NOMO-1 treated with dmso at 0.1 percent for 144 hours (cell line): ENCODE measurements around the gene IGF1R.
"Not testable (repeated sequence)": the region's sequence is repeated elsewhere in the genome, so short reads cannot be mapped to it uniquely, and the experiment has no call there.

Experiments
- DNase-seq: peaks from one replicate; lab custom pipeline; 2025; ENCODE audit not compliant: unreplicated experiment; lab: John Stamatoyannopoulos, UW

The IGF1R gene

DNA sequence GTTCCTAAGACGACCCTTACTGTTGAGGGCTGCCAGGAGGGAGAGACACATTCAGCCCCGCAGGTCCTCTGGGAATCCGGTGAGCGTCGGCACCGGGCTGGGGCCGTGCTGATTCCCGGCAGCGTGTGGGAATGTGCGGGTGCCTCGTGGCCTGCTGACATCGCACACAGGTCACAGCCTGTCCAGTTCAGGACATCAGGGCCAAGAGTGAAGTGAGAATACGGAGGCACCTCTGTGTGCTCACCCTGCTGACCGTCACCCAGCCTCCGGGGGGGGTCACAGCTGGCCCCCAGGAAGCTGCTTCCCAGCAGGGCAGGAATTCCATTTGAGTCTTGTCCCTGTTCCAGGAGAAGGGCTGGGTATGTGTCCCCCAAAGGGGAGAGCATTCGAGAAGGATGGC, 305.6 kb downstream of the IGF1R start:
- DNase-seq = no peak

DNA sequence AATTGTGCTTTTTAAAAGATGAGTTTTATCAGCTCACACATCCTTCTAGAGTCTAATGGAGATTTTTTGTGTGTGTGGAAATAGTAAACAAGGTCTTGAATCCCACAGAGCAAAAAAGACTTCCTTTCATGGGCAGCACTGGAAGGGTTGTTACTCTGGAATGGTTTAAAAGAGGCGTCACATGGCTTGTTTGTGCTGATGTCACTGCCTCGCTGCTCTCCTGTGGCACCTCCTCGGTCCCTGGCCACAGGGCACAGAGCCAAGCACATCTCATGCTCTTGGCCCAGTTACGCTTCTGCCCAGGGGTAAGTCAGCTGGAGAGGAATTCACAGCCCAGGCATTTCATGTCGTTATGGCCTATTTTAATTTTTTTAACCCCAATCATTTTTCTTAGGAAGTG, 306.1 kb downstream of the IGF1R start:
- no peak for DNase-seq

DNA sequence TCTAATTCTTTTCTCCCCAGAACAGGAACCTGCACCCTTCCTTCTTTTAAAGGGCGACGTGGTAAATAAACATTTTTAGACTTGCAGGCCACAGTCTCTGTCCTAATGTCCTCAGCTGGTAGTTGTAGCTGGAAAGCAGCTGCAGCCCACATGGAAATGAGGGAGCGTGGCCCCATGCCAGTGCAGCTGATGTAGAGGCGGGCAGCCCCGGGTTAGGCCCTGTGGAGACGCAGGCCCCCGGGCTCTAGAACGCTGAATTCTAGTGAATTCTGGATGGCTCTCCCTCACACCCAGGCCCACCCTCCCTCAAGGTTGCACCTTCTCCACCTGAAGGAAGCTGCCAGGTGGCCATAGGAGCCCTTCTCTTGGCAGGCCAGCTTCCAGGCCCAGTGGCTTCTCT, 307.0 kb downstream of the IGF1R start:
- DNase-seq = no peak

DNA sequence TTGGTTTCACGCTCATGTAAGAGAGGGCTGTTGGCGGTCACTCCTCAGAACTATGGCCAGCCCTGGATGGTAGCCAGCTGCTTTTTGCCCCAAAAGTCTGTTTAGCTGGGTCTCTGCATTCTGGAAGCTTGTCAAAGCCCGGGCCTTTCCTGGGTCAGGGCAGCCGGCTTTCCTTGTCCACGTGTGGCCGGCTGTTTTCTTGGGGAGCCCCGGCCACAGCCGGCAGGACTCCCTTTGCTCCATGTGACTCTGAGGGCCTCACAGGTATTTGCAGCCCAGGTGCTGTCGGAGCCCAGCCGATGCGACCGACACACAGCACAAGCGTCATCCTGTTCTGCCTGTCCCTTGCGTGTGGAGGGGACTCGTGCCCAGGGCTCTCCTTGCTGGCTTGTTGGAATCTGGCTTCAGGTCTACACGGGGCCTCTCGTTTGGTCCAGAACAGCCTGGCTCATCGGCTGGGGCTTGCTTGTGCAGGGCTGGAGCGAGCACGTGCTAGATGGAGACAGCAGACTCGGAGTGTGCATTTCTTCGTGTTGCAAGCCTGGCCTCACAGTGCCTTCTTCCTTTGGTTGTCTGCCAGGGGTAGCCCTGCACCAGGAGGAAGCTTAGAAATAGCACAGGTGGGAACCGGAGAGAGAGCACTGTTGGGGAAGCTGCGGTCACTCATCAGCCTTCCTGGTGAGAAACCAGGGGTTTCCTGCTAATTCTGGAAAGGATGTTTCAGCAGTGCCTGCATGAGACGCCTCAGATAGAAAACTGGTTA, 307.8 kb downstream of the IGF1R start:
- DNase-seq = no peak

DNA sequence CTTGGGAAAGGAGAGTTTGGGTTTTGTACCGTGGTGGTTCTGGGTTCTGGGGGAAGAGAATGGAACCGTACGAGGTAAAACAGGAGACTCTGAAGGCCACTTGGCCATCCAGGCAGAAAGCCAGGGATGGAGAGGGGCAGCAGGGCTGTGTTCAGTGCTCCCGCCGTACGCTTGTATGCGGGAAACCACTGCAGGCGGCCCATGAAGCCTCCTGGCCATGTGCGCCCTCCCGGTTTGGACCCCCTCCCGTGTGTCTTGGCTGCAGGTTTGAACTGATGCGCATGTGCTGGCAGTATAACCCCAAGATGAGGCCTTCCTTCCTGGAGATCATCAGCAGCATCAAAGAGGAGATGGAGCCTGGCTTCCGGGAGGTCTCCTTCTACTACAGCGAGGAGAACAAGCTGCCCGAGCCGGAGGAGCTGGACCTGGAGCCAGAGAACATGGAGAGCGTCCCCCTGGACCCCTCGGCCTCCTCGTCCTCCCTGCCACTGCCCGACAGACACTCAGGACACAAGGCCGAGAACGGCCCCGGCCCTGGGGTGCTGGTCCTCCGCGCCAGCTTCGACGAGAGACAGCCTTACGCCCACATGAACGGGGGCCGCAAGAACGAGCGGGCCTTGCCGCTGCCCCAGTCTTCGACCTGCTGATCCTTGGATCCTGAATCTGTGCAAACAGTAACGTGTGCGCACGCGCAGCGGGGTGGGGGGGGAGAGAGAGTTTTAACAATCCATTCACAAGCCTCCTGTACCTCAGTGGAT, 308.6 kb downstream of the IGF1R start:
- no peak for DNase-seq

DNA sequence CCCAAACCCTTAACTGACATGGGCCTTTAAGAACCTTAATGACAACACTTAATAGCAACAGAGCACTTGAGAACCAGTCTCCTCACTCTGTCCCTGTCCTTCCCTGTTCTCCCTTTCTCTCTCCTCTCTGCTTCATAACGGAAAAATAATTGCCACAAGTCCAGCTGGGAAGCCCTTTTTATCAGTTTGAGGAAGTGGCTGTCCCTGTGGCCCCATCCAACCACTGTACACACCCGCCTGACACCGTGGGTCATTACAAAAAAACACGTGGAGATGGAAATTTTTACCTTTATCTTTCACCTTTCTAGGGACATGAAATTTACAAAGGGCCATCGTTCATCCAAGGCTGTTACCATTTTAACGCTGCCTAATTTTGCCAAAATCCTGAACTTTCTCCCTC, 309.3 kb downstream of the IGF1R start:
- no peak for DNase-seq

DNA sequence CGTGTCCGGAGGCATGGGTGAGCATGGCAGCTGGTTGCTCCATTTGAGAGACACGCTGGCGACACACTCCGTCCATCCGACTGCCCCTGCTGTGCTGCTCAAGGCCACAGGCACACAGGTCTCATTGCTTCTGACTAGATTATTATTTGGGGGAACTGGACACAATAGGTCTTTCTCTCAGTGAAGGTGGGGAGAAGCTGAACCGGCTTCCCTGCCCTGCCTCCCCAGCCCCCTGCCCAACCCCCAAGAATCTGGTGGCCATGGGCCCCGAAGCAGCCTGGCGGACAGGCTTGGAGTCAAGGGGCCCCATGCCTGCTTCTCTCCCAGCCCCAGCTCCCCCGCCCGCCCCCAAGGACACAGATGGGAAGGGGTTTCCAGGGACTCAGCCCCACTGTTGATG, 309.7 kb downstream of the IGF1R start:
- DNase-seq = no peak

DNA sequence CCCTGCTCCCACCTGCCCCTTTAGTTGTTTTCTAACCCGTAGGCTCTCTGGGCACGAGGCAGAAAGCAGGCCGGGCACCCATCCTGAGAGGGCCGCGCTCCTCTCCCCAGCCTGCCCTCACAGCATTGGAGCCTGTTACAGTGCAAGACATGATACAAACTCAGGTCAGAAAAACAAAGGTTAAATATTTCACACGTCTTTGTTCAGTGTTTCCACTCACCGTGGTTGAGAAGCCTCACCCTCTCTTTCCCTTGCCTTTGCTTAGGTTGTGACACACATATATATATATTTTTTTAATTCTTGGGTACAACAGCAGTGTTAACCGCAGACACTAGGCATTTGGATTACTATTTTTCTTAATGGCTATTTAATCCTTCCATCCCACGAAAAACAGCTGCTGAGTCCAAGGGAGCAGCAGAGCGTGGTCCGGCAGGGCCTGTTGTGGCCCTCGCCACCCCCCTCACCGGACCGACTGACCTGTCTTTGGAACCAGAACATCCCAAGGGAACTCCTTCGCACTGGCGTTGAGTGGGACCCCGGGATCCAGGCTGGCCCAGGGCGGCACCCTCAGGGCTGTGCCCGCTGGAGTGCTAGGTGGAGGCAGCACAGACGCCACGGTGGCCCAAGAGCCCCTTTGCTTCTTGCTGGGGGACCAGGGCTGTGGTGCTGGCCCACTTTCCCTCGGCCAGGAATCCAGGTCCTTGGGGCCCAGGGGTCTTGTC, 310.7 kb downstream of the IGF1R start:
- no peak for DNase-seq

DNA sequence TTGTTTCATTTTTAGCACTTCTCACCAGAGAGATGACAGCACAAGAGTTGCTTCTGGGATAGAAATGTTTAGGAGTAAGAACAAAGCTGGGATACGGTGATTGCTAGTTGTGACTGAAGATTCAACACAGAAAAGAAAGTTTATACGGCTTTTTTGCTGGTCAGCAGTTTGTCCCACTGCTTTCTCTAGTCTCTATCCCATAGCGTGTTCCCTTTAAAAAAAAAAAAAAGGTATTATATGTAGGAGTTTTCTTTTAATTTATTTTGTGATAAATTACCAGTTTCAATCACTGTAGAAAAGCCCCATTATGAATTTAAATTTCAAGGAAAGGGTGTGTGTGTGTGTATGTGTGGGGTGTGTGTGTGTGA, 311.3 kb downstream of the IGF1R start:
- no peak for DNase-seq

DNA sequence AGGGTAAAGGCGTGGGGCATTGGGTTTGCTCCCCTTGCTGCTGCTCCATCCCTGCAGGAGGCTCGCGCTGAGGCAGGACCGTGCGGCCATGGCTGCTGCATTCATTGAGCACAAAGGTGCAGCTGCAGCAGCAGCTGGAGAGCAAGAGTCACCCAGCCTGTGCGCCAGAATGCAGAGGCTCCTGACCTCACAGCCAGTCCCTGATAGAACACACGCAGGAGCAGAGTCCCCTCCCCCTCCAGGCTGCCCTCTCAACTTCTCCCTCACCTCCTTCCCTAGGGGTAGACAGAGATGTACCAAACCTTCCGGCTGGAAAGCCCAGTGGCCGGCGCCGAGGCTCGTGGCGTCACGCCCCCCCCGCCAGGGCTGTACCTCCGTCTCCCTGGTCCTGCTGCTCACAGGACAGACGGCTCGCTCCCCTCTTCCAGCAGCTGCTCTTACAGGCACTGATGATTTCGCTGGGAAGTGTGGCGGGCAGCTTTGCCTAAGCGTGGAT, 312.3 kb downstream of the IGF1R start:
- no peak for DNase-seq

DNA sequence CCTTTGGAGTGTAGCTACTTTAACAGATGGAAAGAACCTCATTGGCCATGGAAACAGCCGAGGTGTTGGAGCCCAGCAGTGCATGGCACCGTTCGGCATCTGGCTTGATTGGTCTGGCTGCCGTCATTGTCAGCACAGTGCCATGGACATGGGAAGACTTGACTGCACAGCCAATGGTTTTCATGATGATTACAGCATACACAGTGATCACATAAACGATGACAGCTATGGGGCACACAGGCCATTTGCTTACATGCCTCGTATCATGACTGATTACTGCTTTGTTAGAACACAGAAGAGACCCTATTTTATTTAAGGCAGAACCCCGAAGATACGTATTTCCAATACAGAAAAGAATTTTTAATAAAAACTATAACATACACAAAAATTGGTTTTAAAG, 315.1 kb downstream of the IGF1R start:
- no peak for DNase-seq

DNA sequence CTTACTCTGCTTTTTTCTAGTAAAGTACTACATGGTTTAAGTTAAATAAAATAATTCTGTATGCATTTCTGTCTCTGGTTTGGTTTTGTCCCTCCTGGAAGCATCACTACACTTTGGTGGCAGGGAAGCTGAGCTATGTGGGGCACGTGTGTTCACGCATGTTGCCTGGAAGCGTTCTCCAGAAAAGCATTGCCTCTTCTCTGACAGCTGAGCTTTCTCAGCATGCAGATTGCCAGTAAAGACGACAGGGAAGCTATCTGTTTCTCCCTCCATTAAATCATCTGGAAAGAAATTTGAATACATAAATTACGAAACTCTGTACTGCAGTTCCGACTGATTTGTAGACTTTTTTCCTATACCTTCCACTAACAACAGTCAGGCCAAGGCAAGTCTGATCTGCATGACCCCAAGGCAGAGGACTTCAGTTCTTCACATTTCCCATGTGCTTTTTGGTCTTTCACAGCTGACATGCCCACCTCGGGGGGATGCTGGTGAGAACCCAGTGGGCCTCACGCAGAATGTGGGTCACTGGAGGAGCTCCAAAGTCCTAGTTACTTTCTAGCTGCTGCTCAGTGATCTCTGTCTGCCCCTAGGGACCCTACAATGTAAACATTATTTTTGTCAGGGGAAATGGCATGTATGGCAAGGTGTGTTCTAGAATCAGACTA, 316.3 kb downstream of the IGF1R start:
- no peak for DNase-seq

DNA sequence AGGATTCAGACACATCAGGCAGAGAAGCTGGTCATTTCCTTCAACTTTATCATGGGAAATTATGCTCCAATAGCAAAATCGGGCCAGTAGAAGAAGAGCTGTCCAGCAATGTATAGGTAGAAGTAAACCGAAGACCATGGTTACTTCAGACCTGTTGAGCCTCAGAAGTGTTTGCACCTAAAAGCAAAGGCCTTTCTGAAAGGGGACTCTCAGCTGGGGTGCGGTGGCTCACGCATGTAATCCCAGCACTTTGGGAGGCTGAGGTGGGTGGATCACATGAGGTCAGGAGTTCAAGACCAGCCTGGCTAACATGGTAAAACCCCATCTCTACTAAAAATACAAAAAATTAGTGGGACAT, 316.8 kb downstream of the IGF1R start:
- DNase-seq = not testable (repeated sequence)

DNA sequence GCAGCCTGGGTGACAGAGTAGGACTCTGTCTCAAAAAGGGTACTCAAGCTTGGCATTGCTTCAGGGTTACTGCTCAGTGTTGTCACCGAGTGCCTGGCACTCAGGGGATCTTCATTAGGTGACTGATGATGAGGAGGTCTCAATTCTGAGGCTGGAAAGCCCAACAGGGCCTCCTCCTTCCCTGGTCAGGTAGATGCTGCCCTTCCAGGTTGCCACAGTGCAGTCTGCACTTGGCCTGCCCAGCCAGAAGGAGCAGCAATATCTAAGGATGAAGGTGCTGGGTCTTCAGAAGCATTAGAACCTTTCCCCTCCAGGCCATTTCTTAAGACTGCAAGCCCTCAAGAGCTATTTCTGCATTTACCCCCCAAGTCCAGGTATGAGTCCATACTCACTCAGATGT, 317.3 kb downstream of the IGF1R start:
- DNase-seq = no peak

DNA sequence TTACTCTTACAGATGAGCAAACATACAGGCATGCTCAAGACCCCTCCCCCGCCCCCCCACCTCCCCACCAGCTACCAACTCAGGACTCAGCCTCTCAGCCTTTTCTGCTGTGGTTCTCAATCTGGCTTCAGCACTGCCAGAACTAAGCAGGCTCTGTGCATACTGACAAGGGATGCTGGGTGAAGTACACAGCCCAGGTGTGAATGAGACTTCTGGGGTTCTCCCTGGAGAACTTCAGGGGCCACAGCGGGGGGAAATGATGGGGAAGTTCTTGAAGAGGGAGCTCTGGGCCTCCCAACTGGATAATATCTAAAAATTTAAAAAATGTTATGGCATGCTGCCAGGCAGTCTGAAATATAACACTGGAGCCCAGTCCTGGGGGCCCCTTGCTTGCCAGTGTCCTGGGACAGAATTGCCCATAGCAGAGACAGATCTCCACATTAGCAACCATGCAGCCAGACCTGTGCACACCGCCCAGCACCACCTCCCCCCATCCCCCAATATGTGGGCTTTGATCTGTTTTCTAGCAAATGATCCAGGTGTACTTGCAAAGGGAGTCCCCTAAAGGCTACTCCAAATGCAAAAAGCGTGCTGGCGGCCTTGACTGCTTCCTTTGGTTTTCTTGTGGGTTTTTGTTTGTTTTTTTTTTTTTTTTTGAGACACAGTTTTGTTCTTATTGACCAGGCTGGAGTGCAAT, 317.9 kb downstream of the IGF1R start:
- DNase-seq = no peak

DNA sequence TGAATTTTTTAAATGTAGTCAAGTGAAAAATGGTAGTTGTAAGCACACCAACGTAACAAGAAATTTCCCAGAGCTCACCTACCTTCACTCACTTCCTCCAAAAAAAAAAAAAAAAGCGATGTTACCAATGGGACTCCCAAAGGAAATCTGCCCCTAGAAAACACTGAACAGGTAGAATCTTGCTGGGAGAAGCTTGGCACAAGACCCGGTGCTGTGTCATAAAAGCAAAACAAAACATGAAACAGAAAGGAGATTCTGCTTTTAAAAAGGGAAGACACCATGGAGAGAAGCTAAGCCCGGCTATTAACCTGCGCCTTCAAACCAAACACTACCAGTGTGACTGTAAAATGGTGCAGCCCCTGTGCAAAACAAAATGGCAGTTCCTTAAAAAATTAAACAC, 318.8 kb downstream of the IGF1R start:
- no peak for DNase-seq

DNA sequence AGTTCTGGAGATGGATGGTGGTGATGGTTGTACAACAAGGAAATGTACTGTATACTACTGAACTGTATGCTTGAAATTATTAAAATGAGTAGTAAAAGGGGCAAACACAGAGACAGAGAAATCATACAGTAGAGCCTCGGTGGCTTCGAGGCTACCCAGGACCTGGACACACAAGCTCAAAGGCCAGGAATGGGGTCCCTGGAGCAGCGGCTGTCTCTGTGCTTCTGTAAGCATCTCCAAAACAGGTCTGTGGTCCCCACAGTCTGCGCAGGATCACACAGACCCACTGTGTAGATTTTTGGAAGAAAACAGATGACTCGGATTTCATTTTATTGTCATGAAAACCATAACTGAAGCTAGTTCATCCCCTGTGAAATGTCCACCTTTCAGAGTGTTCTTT, 319.6 kb downstream of the IGF1R start:
- no peak for DNase-seq

DNA sequence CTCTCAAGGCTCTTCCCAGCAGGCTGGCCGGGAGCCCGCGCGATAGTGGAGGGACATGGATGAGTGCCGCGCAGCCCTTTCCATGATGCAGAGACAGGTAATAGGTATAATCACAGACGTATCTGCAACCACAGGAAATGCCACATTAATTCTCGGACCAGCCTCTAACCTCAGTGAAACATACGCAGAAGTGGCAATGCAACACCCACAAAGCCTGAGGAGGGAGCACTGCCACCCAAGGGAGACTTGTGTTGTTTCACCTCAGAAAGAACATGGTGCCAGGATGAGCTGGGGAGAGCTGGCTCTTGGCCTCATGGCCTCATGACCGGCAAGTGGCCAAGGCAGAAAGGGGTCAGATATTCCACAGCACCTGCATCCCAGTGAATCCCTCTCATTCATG, 320.2 kb downstream of the IGF1R start:
- DNase-seq = no peak

DNA sequence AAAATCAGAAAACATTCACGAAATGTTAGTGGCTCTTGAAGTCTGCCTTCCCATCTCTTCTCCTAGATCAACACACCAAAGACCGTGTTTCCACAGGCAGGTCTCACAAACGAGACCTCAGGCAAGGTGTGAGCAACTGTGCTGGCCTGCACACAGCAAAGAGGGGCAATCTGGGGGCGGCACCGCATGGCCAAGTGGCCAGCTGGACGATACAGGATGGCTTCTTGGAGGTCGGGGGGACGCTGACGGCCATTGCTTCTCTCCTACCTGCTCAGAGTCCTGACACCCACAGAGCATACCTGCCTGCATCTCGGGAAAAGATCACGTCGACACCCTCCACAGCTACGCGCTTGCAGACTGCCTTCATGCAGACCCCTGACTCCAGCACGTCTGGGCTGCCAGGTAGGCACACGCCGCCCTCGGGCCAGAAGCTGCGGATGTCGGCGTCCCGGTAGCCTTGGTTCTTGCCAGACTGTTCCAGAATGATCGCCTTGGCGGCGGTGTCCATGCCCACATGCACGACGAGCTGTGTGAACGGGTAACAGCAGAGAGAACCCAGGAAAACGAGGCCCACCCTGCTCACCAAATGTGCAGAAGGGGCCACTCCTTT, 320.9 kb downstream of the IGF1R start:
- no peak for DNase-seq

DNA sequence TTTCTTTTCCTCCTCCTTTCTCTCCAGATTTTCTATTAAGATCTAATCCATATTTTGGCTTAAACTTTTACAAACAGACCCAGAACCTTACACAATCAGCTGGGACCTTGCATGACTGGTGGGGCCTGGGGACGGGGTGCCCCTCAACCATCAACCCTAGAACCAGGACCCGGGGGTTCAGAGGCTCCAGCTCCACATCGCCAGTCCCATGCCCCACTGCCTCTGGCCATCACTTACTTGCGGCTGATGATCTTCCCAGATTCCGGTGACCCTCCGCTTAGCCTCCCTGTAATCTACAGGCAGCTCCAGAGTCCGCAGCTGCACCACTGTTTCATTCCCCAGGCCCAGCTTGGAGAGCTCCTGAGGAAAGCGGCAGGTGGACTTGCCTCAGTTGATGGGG, 322.5 kb downstream of the IGF1R start:
- no peak for DNase-seq
